Non-pigmented ciliary epithelial cell (primary cell): Measurements from ENCODE around the gene ANKRD1.

Experiments used
- DNase-seq: peaks from one replicate; pipeline ENCODE4 v3.0.0-alpha.2; 2010; ENCODE audit warnings: low read depth

ANKRD1 gene

DNA sequence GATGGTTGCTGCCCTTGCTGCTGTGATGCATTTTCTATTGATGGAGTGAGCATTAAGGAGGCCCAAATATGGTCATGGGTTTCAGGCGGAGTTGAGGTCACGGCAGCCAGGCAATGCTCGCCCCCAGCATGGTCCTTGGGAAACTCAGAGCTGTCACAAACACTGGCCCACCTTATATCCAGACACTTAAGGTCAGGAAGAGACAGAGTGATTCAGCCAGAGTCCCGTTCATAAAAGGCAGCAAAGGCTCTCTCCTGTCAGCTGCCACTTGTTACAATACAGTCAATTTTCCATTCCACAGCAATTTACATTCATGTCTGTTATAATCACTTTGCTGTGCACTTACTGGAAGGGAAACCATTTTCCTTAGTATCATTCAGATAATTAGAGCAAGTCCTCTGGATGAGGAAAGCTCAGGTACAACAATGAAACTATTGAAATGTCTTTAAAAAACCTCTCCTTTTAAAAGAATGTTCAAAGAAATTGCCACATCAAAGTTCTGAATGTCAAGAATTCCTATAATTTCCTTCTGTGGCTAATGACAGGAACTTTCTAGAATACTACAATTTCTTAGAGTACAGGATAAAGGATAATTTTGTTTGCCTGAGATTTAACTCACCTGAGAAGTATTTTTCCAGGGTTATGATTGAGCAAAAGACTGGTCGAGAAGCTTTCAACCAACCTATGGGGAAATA is 14.8 kb upstream of the ANKRD1 start:
- DNase-seq = no peak

GRCh38 chr10:90930971-90931871 is 10.3 kb upstream of the ANKRD1 start:
- peak; percentile 94 for DNase-seq

DNA sequence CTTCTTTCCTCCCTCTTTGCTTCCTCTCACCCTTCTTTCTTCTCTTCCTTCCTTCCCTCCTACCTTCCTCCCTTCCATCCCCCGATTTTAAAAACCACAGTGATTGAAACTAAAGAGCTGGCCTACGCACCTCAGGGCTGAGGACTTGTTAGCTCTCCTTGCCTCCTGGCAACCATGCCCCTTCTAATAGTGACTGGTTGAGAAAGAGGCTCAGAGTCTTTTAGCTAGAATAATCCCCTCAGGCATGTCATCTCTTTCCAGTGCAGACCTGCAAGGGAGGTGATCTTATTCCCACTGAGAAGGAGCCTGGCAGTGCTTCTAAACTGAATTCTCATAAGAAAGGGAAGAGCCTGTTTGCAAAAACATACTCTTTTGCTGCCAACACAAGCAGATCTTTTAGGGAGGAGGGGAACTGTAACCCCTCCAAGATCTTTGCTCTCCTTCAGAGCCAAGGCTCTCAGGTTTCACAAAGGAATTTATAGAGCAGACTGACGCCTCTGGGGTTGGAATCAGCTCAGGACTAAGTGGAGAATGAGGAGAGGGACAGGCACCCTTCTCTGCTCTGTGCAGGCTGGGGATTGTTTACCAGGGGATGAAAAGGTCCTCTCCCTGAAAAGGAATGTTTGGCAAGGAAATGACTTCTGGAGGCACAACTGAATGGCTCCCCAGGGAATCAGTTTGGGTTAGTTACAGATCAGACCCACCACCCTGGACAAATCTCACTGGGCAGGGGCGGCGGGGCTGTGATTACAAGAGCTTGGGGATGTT is 9.4 kb upstream of the ANKRD1 start:
- DNase-seq = no peak

- DNase-seq = no peak
Observed at GRCh38 chr10:90929179-90929578, 8.3 kb upstream of the ANKRD1 start.

DNA sequence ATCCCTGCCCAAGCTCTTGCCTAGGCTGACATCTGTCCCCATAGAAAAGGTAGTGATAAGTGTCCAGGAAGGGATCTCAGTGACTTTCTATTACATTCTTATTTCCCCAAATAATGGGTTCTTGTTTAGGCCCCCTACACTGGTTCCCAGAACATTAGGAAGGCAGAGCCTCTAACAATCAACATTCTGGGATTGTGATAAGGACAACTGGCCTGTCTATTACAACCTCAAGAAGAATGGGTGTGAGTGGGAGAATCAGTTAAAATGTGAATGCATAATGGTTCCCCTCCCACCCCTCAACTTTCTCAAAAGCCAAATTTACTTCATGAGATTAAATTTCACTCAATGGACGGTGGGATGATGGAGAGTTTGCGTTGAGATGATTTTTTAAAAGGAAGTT is 6.4 kb upstream of the ANKRD1 start:
- DNase-seq = no peak

DNA sequence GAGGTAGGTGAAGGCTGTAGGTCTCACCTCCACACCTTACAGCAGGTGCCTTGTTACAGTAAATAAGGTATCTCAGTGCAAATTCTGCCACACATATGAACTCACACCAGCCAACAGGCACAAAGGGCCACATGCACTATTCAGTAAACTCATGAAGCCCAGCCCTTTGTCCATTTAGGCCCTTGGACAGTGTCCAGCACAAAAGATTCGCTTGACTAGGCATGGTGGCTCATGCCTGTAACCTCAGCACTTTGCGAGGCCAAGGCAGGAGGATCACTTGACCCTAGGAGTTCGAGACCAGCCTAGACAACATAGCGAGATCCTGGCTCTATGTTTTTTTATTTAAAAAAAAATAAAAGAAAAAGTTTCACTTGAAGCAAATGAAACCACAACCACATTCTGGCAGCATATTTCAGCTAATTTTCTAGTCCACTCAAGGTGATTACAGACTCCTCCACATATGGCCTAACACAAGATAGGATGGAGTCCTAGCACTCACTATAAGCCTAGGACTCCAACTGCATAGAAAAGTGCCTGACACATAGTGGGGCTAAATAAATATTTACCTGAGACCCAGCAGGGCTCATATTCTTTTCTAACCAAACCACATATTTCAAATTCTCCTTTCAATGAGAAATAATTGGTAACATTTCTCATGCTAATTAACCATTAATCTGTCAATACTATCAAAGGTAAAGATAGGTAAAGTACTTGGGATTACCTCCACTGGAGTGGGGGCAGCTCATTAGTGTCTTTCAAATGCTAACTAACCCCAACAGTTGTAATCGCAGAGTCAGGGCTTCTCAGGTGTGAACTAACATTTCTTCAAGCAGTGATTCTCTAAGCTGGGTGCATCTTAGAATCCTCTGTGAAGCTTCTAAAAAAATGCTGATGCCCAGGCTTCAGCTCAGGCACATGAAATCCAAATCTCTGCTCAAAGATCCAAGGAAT is 4.5 kb upstream of the ANKRD1 start:
- DNase-seq = no peak

DNA sequence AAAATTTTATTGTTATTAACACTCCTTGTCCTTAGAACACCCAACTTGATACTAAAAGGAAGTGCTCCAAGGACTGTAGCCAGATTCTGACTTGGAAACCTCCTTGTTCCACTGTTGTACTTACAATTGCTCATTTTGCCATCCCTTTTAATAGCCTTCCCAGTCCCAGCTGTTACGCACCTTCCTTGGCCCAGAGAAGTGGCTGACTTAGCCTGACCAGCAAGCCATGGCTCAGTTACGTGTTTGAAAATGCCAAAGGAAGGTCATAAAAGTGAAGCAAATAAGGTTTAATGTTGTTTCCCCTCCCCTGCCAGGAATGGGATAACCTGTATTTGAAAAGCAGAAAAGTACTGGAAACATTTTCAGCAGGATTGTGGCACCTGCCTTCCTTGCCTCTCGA is 3.7 kb upstream of the ANKRD1 start:
- no peak for DNase-seq

GRCh38 chr10:90923111-90923731 is 2.3 kb upstream of the ANKRD1 start:
- DNase-seq = no peak

- no peak for DNase-seq
Observed at GRCh38 chr10:90921906-90922305, 1.0 kb upstream of the ANKRD1 start.

GRCh38 chr10:90919683-90920574 is 958 bp downstream of the ANKRD1 start:
- no peak for DNase-seq

DNA sequence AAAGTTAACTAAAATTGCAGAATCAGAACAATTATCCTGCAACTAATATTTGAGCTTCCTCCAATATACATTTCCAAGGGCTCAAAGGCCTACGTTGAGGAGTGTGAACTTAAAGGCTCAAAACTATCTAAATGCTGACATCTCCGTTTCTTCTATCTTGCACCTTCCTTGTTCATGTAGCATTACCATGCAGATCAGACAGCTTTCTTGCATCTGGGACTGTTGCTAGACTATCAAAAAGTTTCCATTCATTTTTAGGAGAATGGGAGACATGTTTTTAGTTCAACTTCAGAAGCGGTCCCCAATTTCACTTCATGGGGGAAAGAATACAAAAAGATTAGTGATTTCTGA is 2.9 kb downstream of the ANKRD1 start:
- no peak for DNase-seq

DNA sequence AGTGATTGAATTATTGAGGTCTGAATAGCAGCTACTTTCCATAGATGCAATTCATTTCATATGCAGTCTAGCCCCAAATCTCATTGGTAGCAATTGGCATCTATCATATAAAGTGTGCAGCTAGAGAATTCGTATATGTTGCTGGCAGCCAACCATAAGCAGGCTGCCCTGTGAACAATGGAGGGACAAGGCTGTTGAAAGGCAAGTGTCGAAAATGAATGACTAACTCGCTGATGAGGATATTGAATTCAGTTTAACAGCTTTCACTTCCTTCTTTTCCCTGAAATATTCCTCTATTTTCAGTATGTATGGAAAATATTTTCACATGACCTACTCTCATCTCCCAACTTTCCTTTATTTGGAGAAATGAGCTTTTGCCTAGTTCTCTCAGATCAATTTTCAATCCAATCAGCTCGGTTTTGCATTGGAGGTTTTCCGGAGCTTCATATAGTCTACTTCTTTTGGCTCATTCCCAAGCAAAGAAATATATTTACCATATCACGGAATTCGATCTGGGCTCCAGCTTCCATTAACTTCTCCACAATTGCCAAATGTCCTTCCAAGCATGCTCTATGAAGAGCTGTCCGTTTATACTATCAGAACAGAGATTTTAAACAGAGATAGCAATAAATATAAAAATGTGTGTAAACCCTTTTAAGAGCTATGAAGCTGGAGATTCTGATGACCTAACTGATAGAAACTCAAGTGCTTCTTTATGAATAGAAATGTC is 3.5 kb downstream of the ANKRD1 start:
- no peak for DNase-seq

DNA sequence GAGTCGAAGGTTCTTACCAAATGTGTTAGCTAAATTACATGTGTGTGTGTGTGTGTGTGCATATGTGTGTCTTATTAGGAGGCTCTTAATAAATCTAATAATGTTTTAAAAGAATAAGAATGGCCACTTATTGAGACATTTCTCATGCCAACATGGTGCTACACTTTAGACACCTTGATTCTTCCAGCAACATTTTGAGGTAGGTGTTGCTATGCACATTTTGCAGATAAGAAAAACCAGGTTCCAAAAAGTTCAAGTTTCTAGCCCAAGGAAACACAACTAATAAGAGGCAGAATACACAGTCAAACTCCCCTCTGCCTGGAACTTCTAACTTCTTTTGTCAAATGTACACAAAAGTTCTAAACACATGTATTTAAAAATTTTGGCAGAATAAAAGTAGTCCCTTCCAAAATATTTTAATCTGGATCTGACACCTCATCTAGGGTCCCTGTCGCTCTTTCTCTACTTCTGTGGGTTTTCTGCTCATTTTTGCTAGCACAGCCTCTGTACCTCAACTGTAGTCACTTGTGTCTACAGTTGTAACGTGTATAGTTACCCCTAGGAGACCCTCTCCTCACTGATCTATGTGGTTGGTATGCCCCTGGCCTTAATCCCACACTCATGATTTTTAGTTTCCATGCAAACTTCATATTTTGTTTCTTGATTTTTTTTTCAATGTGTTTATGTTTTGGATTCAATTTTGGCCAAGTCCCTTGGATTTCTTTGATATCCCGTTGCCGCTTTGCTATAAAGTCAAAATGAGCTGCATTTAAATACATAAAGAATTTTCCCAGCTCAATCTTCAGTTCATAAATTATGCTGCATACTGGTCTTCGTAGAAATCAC is 4.3 kb downstream of the ANKRD1 start:
- no peak for DNase-seq

DNA sequence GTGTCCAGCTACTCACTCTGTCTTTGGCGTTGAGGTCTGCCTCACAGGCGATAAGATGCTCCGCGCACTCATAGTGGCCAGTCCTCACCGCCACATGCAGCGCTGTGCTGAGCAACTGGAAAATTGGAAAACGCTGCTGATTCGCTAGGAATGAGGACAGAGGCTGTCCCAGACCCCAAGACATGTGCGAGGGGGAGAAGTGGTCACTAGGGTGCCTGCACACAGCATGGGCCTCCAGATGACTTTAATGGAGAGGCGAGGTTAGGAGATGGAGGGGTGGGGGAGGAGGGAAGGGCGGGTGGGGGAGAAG is 5.2 kb downstream of the ANKRD1 start:
- no peak for DNase-seq

DNA sequence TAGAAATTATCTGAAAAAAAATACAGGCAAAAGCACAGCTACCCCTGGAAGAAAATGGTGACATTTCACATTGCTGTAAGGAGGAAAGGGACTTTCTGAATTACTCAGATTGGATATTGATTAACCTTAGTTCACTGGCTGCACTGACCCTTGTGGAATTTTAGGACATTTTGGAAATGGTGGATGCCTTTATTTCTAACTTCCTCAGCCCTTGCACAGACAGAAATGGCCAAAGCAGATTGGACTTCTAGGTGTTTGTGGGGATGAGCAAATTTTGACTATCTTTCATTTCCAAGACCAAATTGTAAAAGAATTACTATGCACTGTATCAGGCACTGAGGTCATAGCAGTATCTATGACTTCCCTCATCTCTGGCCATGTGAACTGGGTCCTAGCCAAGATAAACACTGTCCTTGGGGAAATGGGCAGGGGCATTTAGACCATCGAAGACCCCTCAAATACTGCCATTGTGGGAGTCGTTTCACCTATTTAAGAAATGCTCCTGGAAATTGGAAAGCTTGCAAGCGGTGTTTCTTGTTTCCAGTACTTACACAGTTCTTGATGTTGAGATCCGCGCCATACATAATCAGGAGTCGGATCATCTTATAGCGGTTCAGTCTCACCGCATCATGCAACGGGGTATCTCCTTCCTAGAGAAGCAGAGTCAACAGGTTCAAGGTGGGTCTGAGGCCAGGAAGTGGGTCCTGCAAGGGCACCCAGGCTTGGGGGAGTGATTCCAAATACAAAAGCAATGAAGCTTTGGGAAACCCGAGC is 5.7 kb downstream of the ANKRD1 start:
- DNase-seq = no peak

GRCh38 chr10:90913774-90914420 is 7.0 kb downstream of the ANKRD1 start:
- DNase-seq = no peak

- no peak for DNase-seq
Observed at GRCh38 chr10:90912854-90913479, 7.9 kb downstream of the ANKRD1 start.
